Heart left ventricle (tissue), 16 donors: ENCODE data around the gene MGAT4A. TPM values are rescaled to one million over a fixed set of nuclear protein-coding genes. Genes with fewer than 3 reads are reported as not detected.

Source experiments
- ATAC-seq, 4 donors: fragments of 200-7000 bp; cut with Tn5 transposase; one replicate each; pipeline ENCODE4 v1.9.1; 2020 to 2022; ENCODE audit warnings: moderate library complexity in 4 of 4, mild to moderate bottlenecking in 3 of 4, moderate number of reproducible peaks in 1 of 4
- DNase-seq, 5 donors: peaks; one replicate each; pipeline ENCODE4 v3.0.0-alpha.2; 2020
- H3K27ac ChIP-seq, 12 donors: fragments of 200-600 bp; sonication (generic) in 4 of 12; one replicate each; pipeline versions ENCODE4 v1.5.0 to v1.8.0; 2016 to 2022; ENCODE audit warnings: mild to moderate bottlenecking in 2 of 12
- H3K27me3 ChIP-seq, 9 donors: fragments of 200-600 bp; sonication (generic) in 2 of 9; one replicate each; pipeline versions ENCODE4 v1.5.1 to v1.8.0; 2016 to 2022; ENCODE audit warnings: mild to moderate bottlenecking in 3 of 9
- H3K36me3 ChIP-seq, 9 donors: fragments of 200-600 bp; sonication (generic) in 2 of 9; one replicate each; pipeline versions ENCODE4 v1.5.0 to v1.8.0; 2018 to 2022; ENCODE audit warnings: mild to moderate bottlenecking in 2 of 9
- H3K4me1 ChIP-seq, 12 donors: fragments of 200-600 bp; sonication (generic) in 4 of 12; one replicate each; pipeline versions ENCODE4 v1.5.0 to v1.8.0; 2016 to 2022; ENCODE audit warnings: mild to moderate bottlenecking in 3 of 12
- H3K4me3 ChIP-seq, 12 donors: fragments of 200-600 bp; sonication (generic) in 4 of 12; one replicate each; pipeline versions ENCODE4 v1.5.0 to v1.8.0; 2017 to 2022; ENCODE audit warnings: mild to moderate bottlenecking in 9 of 12, moderate library complexity in 4 of 12
- H3K9me3 ChIP-seq, 12 donors: fragments of 200-600 bp; sonication (generic) in 4 of 12; one replicate each; pipeline versions ENCODE4 v1.5.0 to v1.8.0; 2016 to 2022; ENCODE audit warnings: mild to moderate bottlenecking in 1 of 12
- POLR2A ChIP-seq, 2 donors: fragments of 450-650 bp; IDR thresholded peaks; one replicate each; pipeline ENCODE4 v1.6.1; 2017; ENCODE audit warnings: antibody characterized with exemption in 2 of 2, mild to moderate bottlenecking in 2 of 2, moderate library complexity in 2 of 2
- WGBS, 4 donors: extraction: QIAGEN DNeasy Blood & Tissue Kit in 2 of 4; methylation state at CpG; one replicate each; pipeline versions ENCODE4 v1.1.5 to v1.1.7; 2013 to 2018; 5-methylcytosine and 5-hydroxymethylcytosine counted together
- intact Hi-C, 10 donors: fragments of 100-400 bp; cut with DNase I; formaldehyde crosslinking; loops; one replicate each; pipeline versions ENCODE4 v1.11.1 to v1.14.2; 2022
- polyA plus RNA-seq, 2 donors: library from polyadenylated mRNA; stranded (reverse); fragments of 200-250 nt; gene quantifications; one replicate each; pipeline ENCODE4 v1.2.3, GENCODE V29; 2013
- total RNA-seq, 9 donors: library from RNA; depleted of rRNA in 2 of 9; stranded (reverse); fragments of >200 nt in 2 of 9; fragmentation: NEBNext Ultra II Directional in 3 of 9; extraction: Animal tissue kit (Norgen Biotek cat#: 25700) in 3 of 9; gene quantifications; one replicate each; pipeline versions ENCODE4 v1.1.0 to v1.2.4, GENCODE V29; 2016 to 2023
- TF ChIP-seq, protein P1 (sequence below), 12 donors: fragments of 200-600 bp; sonication (generic) in 4 of 12; IDR thresholded peaks; one replicate each; pipeline versions ENCODE4 v1.5.0 to v1.8.0; 2018 to 2022; ENCODE audit warnings: antibody characterized with exemption in 12 of 12, mild to moderate bottlenecking in 5 of 12
- donor health status: ischemic (EF 13 %, LVEDD 7.1; RV severe dilation, severe dysfunction).
- donor health status: healthy with polysubstance abuse.
- donor health status: DM: no; HTN: yes; CAD: no.
- donor health status: DM: no; HTN: no; CAD: no.
- donor health status: ischemic (EF 25% LVEDD 6.9; RV normal size, moderate dysfunction).
- donor health status: ischemic (EF 25% LVEDD 5.7; RV mildly dilated, moderate dysfunction).
- donor health status: healthy.
- donor health status: DM: yes; HTN: yes; CAD: no.
- donor health status: ischemic (EF 35%, LVEDD 5.7; RV mildly dilated, moderate dysfunction).
- donor health status: nonischemic (EF 11% LVEDD 7.7; RV severe dilation, severe dysfunction).
- donor health status: DM: yes; HTN: yes; CAD: no.
- donor health status: PGD.
- donor health status: ischemic (EF 29% LVEDD 5.4; RV normal size, mild dysfunction).
- donor health status: nonischemic (EF 23%, LVEDD 6.1; RV moderate dilation, normal function).

Gene MGAT4A
- total and polyA plus RNA-seq, 11 donors: 4.2 to 45.0 (median 17.7) TPM

DNA sequence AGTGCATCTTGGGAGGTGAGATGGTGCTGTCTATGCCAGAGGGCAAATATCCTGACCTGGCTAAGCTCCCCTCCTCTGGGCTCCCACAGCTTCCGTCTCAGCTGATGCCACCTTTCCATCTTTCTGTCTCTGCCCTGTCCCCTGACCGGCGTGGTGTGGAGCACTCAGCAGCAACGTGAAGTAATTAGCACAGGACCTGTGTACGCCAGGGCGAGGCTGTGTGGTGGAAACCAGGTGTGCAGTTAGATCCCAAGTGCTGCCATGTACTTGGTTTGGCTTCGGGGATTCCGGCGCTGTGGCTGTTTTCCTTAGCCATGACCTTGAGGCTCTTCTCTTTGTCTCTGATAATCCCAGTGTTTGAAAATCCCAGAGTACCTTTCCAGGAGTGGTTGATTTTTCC lies 159.1 kb downstream of the MGAT4A start:
- no peak overlapping the region for H3K4me3 ChIP-seq
- H3K4me1 ChIP-seq: peaks cover 0 to 5% (median 0%) of the 10 kb centered on the region in 12 donors
- no peak for ATAC-seq
- H3K27ac ChIP-seq: no peak overlapping the region
- 94 to 98% (median 97%) methylated on average over 8 to 9 of the region's 9 CpGs for WGBS, 4 donors
- H3K27me3 ChIP-seq: no peaks in the 10 kb centered on the region
- H3K9me3 ChIP-seq: no peaks in the 10 kb centered on the region
- intact Hi-C loops: loop anchor here in 4 of 10 donors (10.0 kb wide), 1 partner anchor 157 kb away; no protein-coding TSS in a partner anchor
- no peak for TF ChIP-seq POLR2A (IDR thresholded peaks at IDR 0.05)
- TF ChIP-seq, protein P1, sequence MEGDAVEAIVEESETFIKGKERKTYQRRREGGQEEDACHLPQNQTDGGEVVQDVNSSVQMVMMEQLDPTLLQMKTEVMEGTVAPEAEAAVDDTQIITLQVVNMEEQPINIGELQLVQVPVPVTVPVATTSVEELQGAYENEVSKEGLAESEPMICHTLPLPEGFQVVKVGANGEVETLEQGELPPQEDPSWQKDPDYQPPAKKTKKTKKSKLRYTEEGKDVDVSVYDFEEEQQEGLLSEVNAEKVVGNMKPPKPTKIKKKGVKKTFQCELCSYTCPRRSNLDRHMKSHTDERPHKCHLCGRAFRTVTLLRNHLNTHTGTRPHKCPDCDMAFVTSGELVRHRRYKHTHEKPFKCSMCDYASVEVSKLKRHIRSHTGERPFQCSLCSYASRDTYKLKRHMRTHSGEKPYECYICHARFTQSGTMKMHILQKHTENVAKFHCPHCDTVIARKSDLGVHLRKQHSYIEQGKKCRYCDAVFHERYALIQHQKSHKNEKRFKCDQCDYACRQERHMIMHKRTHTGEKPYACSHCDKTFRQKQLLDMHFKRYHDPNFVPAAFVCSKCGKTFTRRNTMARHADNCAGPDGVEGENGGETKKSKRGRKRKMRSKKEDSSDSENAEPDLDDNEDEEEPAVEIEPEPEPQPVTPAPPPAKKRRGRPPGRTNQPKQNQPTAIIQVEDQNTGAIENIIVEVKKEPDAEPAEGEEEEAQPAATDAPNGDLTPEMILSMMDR (IDR thresholded peaks at IDR 0.05): no peak
- H3K36me3 ChIP-seq: peaks cover 0 to 96% (median 78%) of the 10 kb centered on the region in 9 donors
- DNase-seq: no peak

DNA sequence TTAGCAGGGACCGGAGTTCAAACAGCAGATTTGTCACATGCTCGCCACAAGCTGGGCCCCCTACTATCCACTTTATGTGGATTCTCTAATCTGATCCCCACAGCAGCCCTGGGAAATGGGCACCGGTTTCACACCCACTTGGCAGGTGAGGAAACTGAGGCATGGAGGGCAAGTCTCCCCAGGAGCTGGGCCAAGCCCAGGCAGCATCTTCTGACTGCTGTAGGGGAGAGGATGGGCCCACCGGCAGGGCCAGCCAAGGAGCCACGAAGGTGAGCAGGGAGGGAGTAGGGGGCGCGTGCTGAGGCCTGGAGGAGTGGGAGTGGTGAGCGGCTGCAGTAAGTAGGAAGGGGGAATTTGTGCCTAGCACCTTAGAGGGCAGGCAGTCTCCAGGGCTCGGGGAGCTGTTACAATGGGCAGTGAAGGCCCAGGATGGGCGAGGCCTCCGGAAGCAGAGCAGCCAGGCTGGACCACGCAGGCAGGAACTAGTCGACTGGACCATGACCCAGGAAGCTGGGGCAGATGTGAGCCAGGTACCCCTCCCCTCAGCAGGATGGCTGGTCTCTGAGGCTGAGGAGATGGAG lies 159.7 kb downstream of the MGAT4A start:
- ATAC-seq (peak in 1 of 4 donors; percentile 6), DNase-seq (no peak)
- WGBS, 4 donors: 81 to 91% (median 88%) methylated on average over 13 of the region's 13 CpGs
- no peaks in the 10 kb centered on the region for H3K27me3 ChIP-seq
- no peak overlapping the region for H3K27ac ChIP-seq
- intact Hi-C loops: loop anchor here in 4 of 10 donors (10.0 kb wide), 1 partner anchor 156 kb away; no protein-coding TSS in a partner anchor
- no peak overlapping the region for H3K4me3 ChIP-seq
- no peak for TF ChIP-seq POLR2A (IDR thresholded peaks at IDR 0.05)
- TF ChIP-seq, protein P1 (IDR thresholded peaks at IDR 0.05): no peak
- H3K9me3 ChIP-seq: no peaks in the 10 kb centered on the region
- H3K36me3 ChIP-seq: peaks cover 0 to 96% (median 83%) of the 10 kb centered on the region in 9 donors
- peaks cover 0 to 5% (median 0%) of the 10 kb centered on the region in 12 donors for H3K4me1 ChIP-seq

DNA sequence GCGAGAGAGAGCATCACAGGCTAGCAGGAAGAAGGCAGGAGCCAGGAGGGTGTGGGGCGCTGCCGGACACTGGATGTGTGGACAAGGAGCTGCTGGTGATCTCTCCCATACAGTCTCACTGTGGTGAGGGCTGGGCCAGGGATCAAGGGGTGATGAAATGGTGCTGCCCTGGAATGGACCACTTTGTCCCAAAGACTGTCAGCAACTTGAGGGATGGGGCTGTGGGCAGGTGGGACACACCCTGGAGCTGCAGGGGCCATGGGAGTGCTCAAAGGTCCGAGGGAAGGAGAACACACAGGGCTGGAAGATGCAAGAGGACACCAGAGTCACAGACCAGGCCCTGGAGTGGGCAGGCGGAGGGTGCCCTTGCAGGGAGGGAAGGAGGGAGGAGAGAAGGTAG lies 160.6 kb downstream of the MGAT4A start:
- no peaks in the 10 kb centered on the region for H3K27me3 ChIP-seq
- no peak overlapping the region for H3K27ac ChIP-seq
- TF ChIP-seq, protein P1 (IDR thresholded peaks at IDR 0.05): no peak
- TF ChIP-seq POLR2A (IDR thresholded peaks at IDR 0.05): no peak
- no peak for ATAC-seq
- 93 to 96% (median 94%) methylated on average over 5 of the region's 5 CpGs for WGBS, 4 donors
- peaks cover 0 to 11% (median 0%) of the 10 kb centered on the region in 12 donors for H3K4me1 ChIP-seq
- peaks cover 0 to 98% (median 84%) of the 10 kb centered on the region in 9 donors for H3K36me3 ChIP-seq
- intact Hi-C loops: loop anchor here in 4 of 10 donors (10.0 kb wide), 1 partner anchor 156 kb away; no protein-coding TSS in a partner anchor
- no peak for DNase-seq
- no peaks in the 10 kb centered on the region for H3K9me3 ChIP-seq
- no peak overlapping the region for H3K4me3 ChIP-seq

DNA sequence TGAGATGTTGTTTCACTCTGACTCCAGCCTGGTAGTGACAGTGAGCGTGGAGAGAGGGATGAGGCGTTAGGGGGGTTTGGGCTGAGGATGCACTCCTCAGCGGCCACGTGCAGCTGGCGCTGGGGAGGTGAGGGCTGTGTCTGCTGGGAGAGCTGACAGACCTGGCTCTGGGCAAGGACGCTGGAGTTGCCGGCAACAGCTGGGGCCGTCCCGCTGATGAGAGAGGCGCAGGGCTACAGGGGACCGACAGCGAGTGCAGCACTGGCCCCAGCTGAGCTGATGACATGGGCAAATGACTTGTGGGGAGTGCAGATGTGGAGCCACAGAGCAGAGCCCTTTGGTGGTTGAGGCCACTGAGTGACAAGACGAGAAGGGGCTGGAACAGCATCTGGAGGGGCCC lies 161.0 kb downstream of the MGAT4A start:
- Histone ChIP-seq H3K27me3 (no peaks in the 10 kb centered on the region), H3K4me1 (peaks cover 0 to 16% (median 2%) of the 10 kb centered on the region in 12 donors), H3K36me3 (peaks cover 0 to 98% (median 84%) of the 10 kb centered on the region in 9 donors), H3K9me3 (no peaks in the 10 kb centered on the region), H3K4me3 (no peak overlapping the region), H3K27ac (no peak overlapping the region)
- ATAC-seq: no peak
- DNase-seq: no peak
- 95 to 97% (median 96%) methylated on average over 13 of the region's 13 CpGs for WGBS, 4 donors
- intact Hi-C loops: loop anchor here in 6 of 10 donors (5.0 to 10.0 kb wide), 3 partner anchors 37 to 155 kb away; partner anchors contain the start of genes COA5 (in 2 of the 6), UNC50 (in 2 of the 6) and INPP4A (in 1 of the 6)
- TF ChIP-seq, protein P1 (IDR thresholded peaks at IDR 0.05): no peak
- no peak for TF ChIP-seq POLR2A (IDR thresholded peaks at IDR 0.05)
